HEK293 (cell line): Measurements from ENCODE around the gene TFG.

ENCODE experiments used
- CTCF ChIA-PET: fragments of 350-600 bp; formaldehyde crosslinking; extraction: SDS; loops from one replicate; lab custom pipeline; 2021; ENCODE audit warnings: antibody characterized with exemption; lab: Yijun Ruan, JAX
- POLR2A ChIA-PET: fragments of 300-600 bp; formaldehyde crosslinking; extraction: SDS; loops from one replicate; lab custom pipeline; 2020; ENCODE audit warnings: antibody characterized with exemption, inconsistent platforms; lab: Yijun Ruan, JAX
- H3K27ac ChIP-seq: fragments of 200-500 bp; sonication (Bioruptor generic); 2 replicates; pipeline ENCODE4 v1.5.1; 2014; ENCODE audit warnings: low read depth, low read length, control low read depth, inconsistent platforms; ENCODE audit errors: extremely low read depth
- H3K36me3 ChIP-seq, 2 experiments: fragments of 200-500 bp in 1 of 2; sonication (Bioruptor generic) in 1 of 2; 1 replicate in 1 of 2; 2 replicates in 1 of 2; pipeline ENCODE4 v1.5.1; 2014 to 2017; ENCODE audit warnings: inconsistent platforms in 2 of 2, low read length in 2 of 2; ENCODE audit not compliant: control insufficient read depth in 2 of 2, insufficient read depth in 1 of 2
- H3K4me1 ChIP-seq: fragments of 200-500 bp; sonication (Bioruptor generic); 2 replicates; pipeline ENCODE4 v1.5.1; 2014; ENCODE audit warnings: mild to moderate bottlenecking, low read length, inconsistent platforms; ENCODE audit not compliant: control insufficient read depth, insufficient read depth
- H3K4me3 ChIP-seq: 2 replicates; pipeline ENCODE4 v1.5.1; 2011; ENCODE audit warnings: low read depth, mild to moderate bottlenecking, control low read depth, low read length, moderate library complexity
- H3K9me3 ChIP-seq: fragments of 200-500 bp; sonication (Bioruptor generic); 2 replicates; pipeline ENCODE4 v1.5.1; 2014; ENCODE audit warnings: low read depth, low read length, inconsistent platforms; ENCODE audit not compliant: control insufficient read depth, insufficient read depth
- BCL11A ChIP-seq: fragments of 450-650 bp; formaldehyde crosslinking; IDR thresholded peaks from 2 replicates; pipeline ENCODE4 v1.5.1; 2016; ENCODE audit warnings: low read depth, missing biosample characterization, missing genetic modification characterization
- GLIS1 ChIP-seq: fragments of 450-650 bp; formaldehyde crosslinking; IDR thresholded peaks from 2 replicates; pipeline ENCODE4 v1.5.1; 2016; ENCODE audit warnings: missing biosample characterization, missing genetic modification characterization
- SP2 ChIP-seq: fragments of 450-650 bp; formaldehyde crosslinking; IDR thresholded peaks from 2 replicates; pipeline ENCODE4 v1.5.1; 2016; ENCODE audit warnings: missing biosample characterization, missing genetic modification characterization
- TCF7L2 ChIP-seq: IDR thresholded peaks from 2 replicates; pipeline ENCODE4 v1.6.1; 2011; ENCODE audit warnings: low read depth, mild to moderate bottlenecking, inconsistent platforms, low read length, moderate library complexity, borderline replicate concordance
- YY1 ChIP-seq: fragments of 450-650 bp; formaldehyde crosslinking; IDR thresholded peaks from 2 replicates; pipeline ENCODE4 v1.5.1; 2018; ENCODE audit warnings: missing biosample characterization, missing genetic modification characterization
- ZBTB26 ChIP-seq: fragments of 450-650 bp; formaldehyde crosslinking; optimal IDR thresholded peaks from 2 replicates; pipeline ENCODE3; 2016; ENCODE audit warnings: missing biosample characterization, mild to moderate bottlenecking, missing genetic modification characterization
- ZNF148 ChIP-seq: fragments of 450-650 bp; formaldehyde crosslinking; IDR thresholded peaks from 2 replicates; pipeline ENCODE4 v1.5.0; 2017; ENCODE audit warnings: missing biosample characterization, missing genetic modification characterization, borderline replicate concordance
- ZNF155 ChIP-seq: fragments of 450-650 bp; formaldehyde crosslinking; IDR thresholded peaks from 2 replicates; pipeline ENCODE4 v1.5.1; 2016; ENCODE audit warnings: missing biosample characterization, missing genetic modification characterization
- ZNF214 ChIP-seq: fragments of 450-650 bp; formaldehyde crosslinking; IDR thresholded peaks from 2 replicates; pipeline ENCODE4 v1.5.1; 2017; ENCODE audit warnings: missing biosample characterization, mild to moderate bottlenecking, missing genetic modification characterization, borderline replicate concordance
- ZNF239 ChIP-seq: fragments of 450-650 bp; formaldehyde crosslinking; IDR thresholded peaks from 2 replicates; pipeline ENCODE4 v1.5.1; 2016; ENCODE audit warnings: missing biosample characterization, missing genetic modification characterization
- ZNF341 ChIP-seq: fragments of 450-650 bp; formaldehyde crosslinking; IDR thresholded peaks from 2 replicates; pipeline ENCODE4; 2016; ENCODE audit warnings: low read depth, missing biosample characterization, missing genetic modification characterization
- ZNF391 ChIP-seq: fragments of 450-650 bp; formaldehyde crosslinking; IDR thresholded peaks from 2 replicates; pipeline ENCODE4 v1.5.1; 2016; ENCODE audit warnings: low read depth, missing biosample characterization, missing genetic modification characterization, borderline replicate concordance
- ZNF449 ChIP-seq: fragments of 450-650 bp; formaldehyde crosslinking; IDR thresholded peaks from 2 replicates; pipeline ENCODE4 v1.5.1; 2017; ENCODE audit warnings: missing biosample characterization, mild to moderate bottlenecking, missing genetic modification characterization, moderate library complexity
- ZNF48 ChIP-seq: fragments of 450-650 bp; formaldehyde crosslinking; IDR thresholded peaks from 2 replicates; pipeline ENCODE4 v1.5.1; 2016; ENCODE audit warnings: missing biosample characterization, missing genetic modification characterization
- ZNF571 ChIP-seq: fragments of 450-650 bp; formaldehyde crosslinking; IDR thresholded peaks from 2 replicates; pipeline ENCODE4 v1.5.0; 2017; ENCODE audit warnings: missing biosample characterization, missing genetic modification characterization
- ZNF580 ChIP-seq: fragments of 450-650 bp; formaldehyde crosslinking; IDR thresholded peaks from 2 replicates; pipeline ENCODE4 v1.5.1; 2016; ENCODE audit warnings: missing biosample characterization, missing genetic modification characterization
- ZNF600 ChIP-seq: fragments of 450-650 bp; formaldehyde crosslinking; IDR thresholded peaks from 2 replicates; pipeline ENCODE4 v1.5.1; 2016; ENCODE audit warnings: missing biosample characterization, missing genetic modification characterization
- ZNF624 ChIP-seq: fragments of 450-650 bp; formaldehyde crosslinking; IDR thresholded peaks from 2 replicates; pipeline ENCODE4 v1.5.1; 2017; ENCODE audit warnings: missing biosample characterization, missing genetic modification characterization
- ZNF626 ChIP-seq: fragments of 450-650 bp; sonication (Bioruptor Pico); formaldehyde crosslinking; IDR thresholded peaks from 2 replicates; pipeline ENCODE4 v1.5.1; 2018; ENCODE audit warnings: missing biosample characterization, missing genetic modification characterization, inconsistent platforms
- ZNF629 ChIP-seq: fragments of 450-650 bp; formaldehyde crosslinking; IDR thresholded peaks from 2 replicates; pipeline ENCODE4 v1.5.1; 2017; ENCODE audit warnings: missing biosample characterization, missing genetic modification characterization
- ZSCAN16 ChIP-seq: fragments of 450-650 bp; formaldehyde crosslinking; IDR thresholded peaks from 2 replicates; pipeline ENCODE4 v1.5.1; 2016; ENCODE audit warnings: missing biosample characterization, missing genetic modification characterization

The TFG gene

GRCh38 chr3:100756441-100756840, 47.1 kb downstream of the TFG start:
- Histone ChIP-seq H3K4me3 (no peak overlapping the region), H3K36me3 (peaks cover 0 to 29% of the 10 kb centered on the region in 2 experiments; a peak in 1 of 3 replicates), H3K4me1 (no peaks in the 10 kb centered on the region), H3K27ac (no peak overlapping the region), H3K9me3 (no peaks in the 10 kb centered on the region)
- POLR2A ChIA-PET = no interaction called here
- CTCF ChIA-PET = interaction anchor here (0.7 kb wide), 1 partner anchor 1252 kb away, joined by 3 read pairs; no protein-coding TSS in a partner anchor
- no peak for TF ChIP-seq ZNF391 (tag by site-specific recombination)
- TF ChIP-seq BCL11A = no peak
- TF ChIP-seq ZNF214 (tag by site-specific recombination) = no peak
- no peak for TF ChIP-seq ZNF624
- no peak for TF ChIP-seq YY1 (tag by site-specific recombination)
- no peak for TF ChIP-seq ZNF239
- TF ChIP-seq GLIS1 (tag by site-specific recombination) = no peak
- TF ChIP-seq ZNF600 (tag by site-specific recombination) = no peak
- no peak for TF ChIP-seq SP2 (tag by site-specific recombination)
- TF ChIP-seq ZNF571 (tag by site-specific recombination) = no peak
- no peak for TF ChIP-seq ZNF341 (tag by site-specific recombination)
- no peak for TF ChIP-seq ZBTB26 (tag by site-specific recombination)
- TF ChIP-seq ZNF580 = no peak
- no peak for TF ChIP-seq ZNF629
- no peak for TF ChIP-seq ZNF155 (tag by site-specific recombination)
- no peak for TF ChIP-seq TCF7L2

GRCh38 chr3:100759159-100759558, 49.9 kb downstream of the TFG start:
- ChIA-PET CTCF (interaction anchor here (0.6 to 0.8 kb wide), 2 partner anchors 12 to 30 kb away, joined by 3 to 4 read pairs; no protein-coding TSS in a partner anchor), POLR2A (no interaction called here)
- H3K4me3 ChIP-seq = no peak overlapping the region
- peaks cover 0 to 6% of the 10 kb centered on the region in 2 experiments; a peak in 1 of 3 replicates for H3K36me3 ChIP-seq
- TF ChIP-seq ZNF626 (tag by site-specific recombination) (no peak), ZSCAN16 (tag by site-specific recombination) (no peak), ZNF449 (tag by site-specific recombination) (no peak), ZNF148 (tag by site-specific recombination) (no peak), ZNF48 (tag by site-specific recombination) (no peak)
- H3K9me3 ChIP-seq = no peaks in the 10 kb centered on the region
- H3K27ac ChIP-seq = no peak overlapping the region
- no peaks in the 10 kb centered on the region for H3K4me1 ChIP-seq
